HFFc6 (cell line): ENCODE results near the gene SGMS1. TPM values are rescaled to one million over a fixed set of nuclear protein-coding genes. Genes with fewer than 3 reads are reported as not detected.
"Not testable (repeated sequence)": the region's sequence is repeated elsewhere in the genome, so short reads cannot be mapped to it uniquely, and the experiment has no call there.

Source experiments
- DNase-seq: peaks from one replicate; pipeline ENCODE4 v3.0.0-alpha.2; 2018
- H3K27ac Mint-ChIP-seq: 2 replicates; pipeline ENCODE4 v1.8.0; 2020; ENCODE audit warnings: mild to moderate bottlenecking, mixed read lengths
- H3K27me3 Mint-ChIP-seq: 2 replicates; pipeline ENCODE4 v1.8.0; 2021; ENCODE audit warnings: mild to moderate bottlenecking, moderate library complexity, mixed read lengths; ENCODE audit not compliant: insufficient read depth
- H3K36me3 Mint-ChIP-seq: 2 replicates; pipeline ENCODE4 v1.8.0; 2021; ENCODE audit warnings: low read depth, mixed read lengths
- H3K4me1 Mint-ChIP-seq: 2 replicates; pipeline ENCODE4 v1.8.0; 2020; ENCODE audit warnings: low read depth, mixed read lengths
- H3K4me3 Mint-ChIP-seq: 2 replicates; pipeline ENCODE4 v1.8.0; 2020; ENCODE audit warnings: mild to moderate bottlenecking, moderate library complexity, mixed read lengths
- H3K9me3 Mint-ChIP-seq: 2 replicates; pipeline ENCODE4 v1.8.0; 2020; ENCODE audit warnings: mild to moderate bottlenecking, mixed read lengths
- total RNA-seq, 6 experiments: library from RNA; stranded (reverse); fragmentation: NEBNext Ultra II Directional; extraction: Animal tissue kit (Norgen Biotek cat#: 25700); gene quantifications; 2 replicates in 1 of 6; 3 replicates in 5 of 6; pipeline ENCODE4 v1.2.3, GENCODE V29; 2021
- TF ChIP-seq, protein P1 (sequence below): fragments of 200-600 bp; sonication (generic); IDR thresholded peaks from 2 replicates; pipeline ENCODE4 v1.5.0; 2021; ENCODE audit warnings: antibody characterized with exemption, mild to moderate bottlenecking

The SGMS1 gene
- total RNA-seq, 6 experiments from 2014 or later, result 19.6 to 27.5 (median 24.6) TPM

DNA sequence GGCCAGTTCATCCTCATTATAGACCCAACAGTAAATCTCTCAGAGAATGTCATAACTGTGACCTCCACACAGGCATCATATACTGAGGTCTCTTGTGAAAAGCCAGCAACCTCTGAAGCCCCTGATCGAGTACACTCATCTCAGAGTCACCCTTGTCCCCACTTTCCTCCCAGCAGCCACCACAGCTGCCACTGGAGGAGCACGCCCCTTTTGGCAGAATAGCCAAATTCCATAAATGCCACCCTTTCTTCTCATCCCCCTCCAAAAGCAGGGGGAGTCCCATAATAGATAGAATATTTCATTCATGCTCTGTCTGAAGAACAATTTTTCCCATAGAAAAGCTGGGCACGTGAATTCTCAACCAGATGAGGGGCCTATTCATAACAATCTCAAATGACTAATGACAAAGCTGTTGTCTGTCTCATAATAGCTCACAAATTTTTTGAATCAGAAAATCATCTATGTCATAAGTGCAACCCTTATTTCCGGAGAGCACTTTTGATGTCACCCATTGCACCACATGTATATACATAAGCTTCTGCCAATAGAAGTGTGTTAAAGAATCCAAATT, 47.4 kb downstream of the SGMS1 start:
- DNase-seq, result peak; percentile 10
- Mint-ChIP-seq H3K27ac (peak overlapping the region; percentile 48), H3K27me3 (no peaks in the 10 kb centered on the region), H3K4me1 (peaks cover 37% of the 10 kb centered on the region), H3K4me3 (peak overlapping the region; percentile 11), H3K36me3 (no peaks in the 10 kb centered on the region), H3K9me3 (no peaks in the 10 kb centered on the region)
- TF ChIP-seq, protein P1, sequence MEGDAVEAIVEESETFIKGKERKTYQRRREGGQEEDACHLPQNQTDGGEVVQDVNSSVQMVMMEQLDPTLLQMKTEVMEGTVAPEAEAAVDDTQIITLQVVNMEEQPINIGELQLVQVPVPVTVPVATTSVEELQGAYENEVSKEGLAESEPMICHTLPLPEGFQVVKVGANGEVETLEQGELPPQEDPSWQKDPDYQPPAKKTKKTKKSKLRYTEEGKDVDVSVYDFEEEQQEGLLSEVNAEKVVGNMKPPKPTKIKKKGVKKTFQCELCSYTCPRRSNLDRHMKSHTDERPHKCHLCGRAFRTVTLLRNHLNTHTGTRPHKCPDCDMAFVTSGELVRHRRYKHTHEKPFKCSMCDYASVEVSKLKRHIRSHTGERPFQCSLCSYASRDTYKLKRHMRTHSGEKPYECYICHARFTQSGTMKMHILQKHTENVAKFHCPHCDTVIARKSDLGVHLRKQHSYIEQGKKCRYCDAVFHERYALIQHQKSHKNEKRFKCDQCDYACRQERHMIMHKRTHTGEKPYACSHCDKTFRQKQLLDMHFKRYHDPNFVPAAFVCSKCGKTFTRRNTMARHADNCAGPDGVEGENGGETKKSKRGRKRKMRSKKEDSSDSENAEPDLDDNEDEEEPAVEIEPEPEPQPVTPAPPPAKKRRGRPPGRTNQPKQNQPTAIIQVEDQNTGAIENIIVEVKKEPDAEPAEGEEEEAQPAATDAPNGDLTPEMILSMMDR, result no peak

DNA sequence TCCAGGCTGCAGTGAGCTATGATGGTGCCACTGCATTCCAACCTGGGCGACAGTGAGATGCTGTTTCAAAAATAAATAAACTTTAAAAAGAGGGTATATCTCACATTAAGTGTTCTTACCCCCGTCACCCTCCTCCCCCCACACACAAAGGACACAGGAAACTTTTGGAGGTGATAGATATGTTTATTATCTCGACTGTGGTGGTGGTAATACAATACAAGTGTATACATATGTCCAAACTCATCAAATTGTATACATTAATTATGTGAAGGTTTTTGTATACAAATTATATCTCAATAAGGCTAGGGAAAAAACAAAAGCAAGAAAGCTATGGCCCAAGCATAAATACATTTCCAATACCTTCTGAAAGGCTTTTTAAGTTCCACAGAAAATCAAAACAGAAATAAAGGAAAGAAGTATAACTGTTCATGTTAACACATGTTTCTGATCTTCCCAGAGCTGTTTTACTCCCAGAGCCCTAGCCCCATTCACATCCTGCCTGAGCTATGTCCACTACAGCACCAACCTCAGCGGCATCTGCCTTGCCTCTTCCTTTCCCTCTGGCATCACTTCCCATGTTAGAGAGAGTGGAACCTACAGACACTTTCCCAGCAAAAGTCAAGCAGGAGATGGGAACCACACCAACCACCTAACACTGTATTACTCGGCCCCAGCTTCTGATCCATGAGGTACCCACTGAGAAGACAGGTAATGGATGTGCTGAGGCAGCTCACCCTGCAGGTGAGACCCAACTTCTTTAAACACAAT, 48.1 kb downstream of the SGMS1 start:
- H3K4me1 Mint-ChIP-seq, result peaks cover 34% of the 10 kb centered on the region
- no peaks in the 10 kb centered on the region for H3K27me3 Mint-ChIP-seq
- TF ChIP-seq, protein P1, result no peak
- no peaks in the 10 kb centered on the region for H3K9me3 Mint-ChIP-seq
- peak overlapping the region; percentile 11 for H3K4me3 Mint-ChIP-seq
- DNase-seq, result no peak
- H3K27ac Mint-ChIP-seq, result peak overlapping the region; percentile 48
- no peaks in the 10 kb centered on the region for H3K36me3 Mint-ChIP-seq

DNA sequence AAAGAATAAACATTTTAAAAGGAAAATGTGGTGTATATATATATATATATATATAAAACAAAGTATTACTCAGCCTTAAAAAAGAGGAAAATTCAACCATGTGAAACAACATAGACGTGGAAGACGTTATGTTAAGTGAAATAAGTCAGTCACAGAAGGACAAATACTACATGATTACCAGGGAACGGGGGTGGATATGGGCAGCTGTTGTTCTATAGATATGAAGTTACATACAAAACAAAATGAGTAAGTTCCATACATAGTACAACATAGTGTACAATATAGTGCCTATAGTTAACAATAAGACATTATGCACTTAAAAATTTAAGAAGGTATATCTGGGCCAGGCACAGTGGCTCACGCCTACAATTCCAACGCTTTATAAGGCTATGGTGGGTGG, 48.8 kb downstream of the SGMS1 start:
- Mint-ChIP-seq H3K4me3 (no peak overlapping the region), H3K27me3 (no peaks in the 10 kb centered on the region), H3K36me3 (no peaks in the 10 kb centered on the region), H3K27ac (no peak overlapping the region), H3K9me3 (no peaks in the 10 kb centered on the region), H3K4me1 (peaks cover 34% of the 10 kb centered on the region)
- TF ChIP-seq, protein P1, result no peak
- no peak for DNase-seq

DNA sequence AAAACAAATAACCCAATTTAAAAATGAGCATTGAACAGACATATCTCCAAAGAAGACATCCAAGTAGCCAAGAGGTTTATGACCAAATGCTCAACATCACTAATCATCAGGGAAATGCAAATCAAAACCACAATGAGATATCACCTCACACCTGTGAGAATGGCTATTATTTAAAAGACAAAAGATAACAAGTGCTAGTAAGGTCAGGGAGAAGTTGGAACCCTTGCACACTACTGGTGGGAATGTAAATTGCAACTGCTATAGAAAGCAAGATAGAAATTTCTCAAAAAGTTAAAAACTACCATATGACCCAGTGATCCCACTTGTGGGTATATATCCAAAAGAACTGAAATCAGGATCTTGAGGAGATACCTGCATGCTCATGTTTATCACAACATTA, 49.5 kb downstream of the SGMS1 start:
- Mint-ChIP-seq H3K4me3 (no peak overlapping the region), H3K4me1 (peaks cover 34% of the 10 kb centered on the region), H3K9me3 (no peaks in the 10 kb centered on the region), H3K36me3 (no peaks in the 10 kb centered on the region), H3K27me3 (no peaks in the 10 kb centered on the region), H3K27ac (no peak overlapping the region)
- no peak for DNase-seq
- TF ChIP-seq, protein P1, result peak; percentile 72

DNA sequence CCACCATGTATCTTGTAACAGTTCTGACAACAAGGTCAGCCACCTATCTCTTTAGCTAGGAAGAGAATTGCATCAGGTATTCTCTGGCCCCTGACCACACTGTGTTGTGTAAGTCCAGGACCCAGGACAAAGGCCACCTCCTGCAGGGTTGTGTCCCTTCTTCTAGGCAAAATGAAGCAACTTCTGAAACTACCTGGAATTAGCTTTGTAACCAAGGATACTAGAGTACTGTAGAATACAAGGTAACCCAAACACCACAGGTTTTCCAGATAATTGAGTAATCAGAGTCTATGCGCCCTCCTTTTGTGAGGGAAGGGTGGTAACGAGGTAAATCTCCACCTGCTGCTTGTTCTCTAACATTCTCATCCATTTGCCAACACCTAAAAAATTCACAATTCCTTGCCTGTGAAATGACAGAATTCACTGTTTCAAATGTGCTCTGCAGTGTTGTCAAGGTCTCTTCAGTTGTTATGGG, 51.7 kb downstream of the SGMS1 start:
- H3K4me3 Mint-ChIP-seq, result no peak overlapping the region
- no peak for DNase-seq
- TF ChIP-seq, protein P1, result no peak
- H3K36me3 Mint-ChIP-seq, result no peaks in the 10 kb centered on the region
- H3K27ac Mint-ChIP-seq, result no peak overlapping the region
- no peaks in the 10 kb centered on the region for H3K9me3 Mint-ChIP-seq
- H3K27me3 Mint-ChIP-seq, result no peaks in the 10 kb centered on the region
- peaks cover 16% of the 10 kb centered on the region for H3K4me1 Mint-ChIP-seq

DNA sequence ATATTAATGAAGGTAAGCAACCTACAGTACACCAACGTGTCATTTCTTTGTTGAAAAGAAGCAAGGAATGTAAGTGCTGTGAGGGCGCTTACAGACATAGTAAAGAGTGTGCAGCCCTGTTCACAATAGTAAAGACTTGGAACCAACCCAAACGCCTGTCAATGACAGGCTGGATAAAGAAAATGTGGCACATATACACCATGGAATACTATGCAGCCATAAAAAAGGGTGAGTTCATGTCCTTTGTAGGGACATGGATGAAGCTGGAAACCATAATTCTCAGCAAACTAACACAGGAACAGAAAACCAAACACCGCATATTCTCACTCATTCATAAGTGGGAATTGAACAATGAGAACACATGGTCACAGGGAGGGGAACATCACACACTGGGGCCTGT, 55.0 kb downstream of the SGMS1 start:
- H3K4me3 Mint-ChIP-seq, H3K36me3 Mint-ChIP-seq, H3K4me1 Mint-ChIP-seq, H3K9me3 Mint-ChIP-seq, DNase-seq, H3K27me3 Mint-ChIP-seq, H3K27ac Mint-ChIP-seq: not testable (repeated sequence)
